Measurements from ENCODE around the gene CMPK1.
A peak's percentile ranks its signal among the peaks of the same experiment; 100 is the strongest.
"Not testable (repeated sequence)": the region's sequence is repeated elsewhere in the genome, so short reads cannot be mapped to it uniquely, and the experiment has no call there.

The CMPK1 gene

GRCh38 chr1:47334765-47335435 is 1.3 kb downstream of the CMPK1 start:
- peaks cover 49% of the 10 kb centered on the region for H3K79me2 ChIP-seq (ENCODE audit: low read length)
- no peaks in the 10 kb centered on the region for H3K27me3 ChIP-seq (ENCODE audit: low read depth, low read length)
- peak overlapping the region; percentile 86 for H3K4me3 ChIP-seq (ENCODE audit: low read length)
- H3K27ac ChIP-seq (ENCODE audit: low read length) = peak overlapping the region; percentile 72
- H3K4me1 ChIP-seq (ENCODE audit: low read length) = peaks cover 6% of the 10 kb centered on the region; the same call in 1 of the 2 replicates
- H3K9me3 ChIP-seq (ENCODE audit: insufficient read depth, low read length) = no peaks in the 10 kb centered on the region
- H3K4me2 ChIP-seq (ENCODE audit: low read length) = peak overlapping the region; percentile 92
- H3K36me3 ChIP-seq (replicated peaks; ENCODE audit: low read depth, low read length) = no peaks in the 10 kb centered on the region
- no peaks in the 10 kb centered on the region for H4K20me1 ChIP-seq (ENCODE audit: insufficient read depth, low read length)
- peak overlapping the region; percentile 93 for H3K9ac ChIP-seq (ENCODE audit: low read length)
- TF ChIP-seq, protein P1, sequence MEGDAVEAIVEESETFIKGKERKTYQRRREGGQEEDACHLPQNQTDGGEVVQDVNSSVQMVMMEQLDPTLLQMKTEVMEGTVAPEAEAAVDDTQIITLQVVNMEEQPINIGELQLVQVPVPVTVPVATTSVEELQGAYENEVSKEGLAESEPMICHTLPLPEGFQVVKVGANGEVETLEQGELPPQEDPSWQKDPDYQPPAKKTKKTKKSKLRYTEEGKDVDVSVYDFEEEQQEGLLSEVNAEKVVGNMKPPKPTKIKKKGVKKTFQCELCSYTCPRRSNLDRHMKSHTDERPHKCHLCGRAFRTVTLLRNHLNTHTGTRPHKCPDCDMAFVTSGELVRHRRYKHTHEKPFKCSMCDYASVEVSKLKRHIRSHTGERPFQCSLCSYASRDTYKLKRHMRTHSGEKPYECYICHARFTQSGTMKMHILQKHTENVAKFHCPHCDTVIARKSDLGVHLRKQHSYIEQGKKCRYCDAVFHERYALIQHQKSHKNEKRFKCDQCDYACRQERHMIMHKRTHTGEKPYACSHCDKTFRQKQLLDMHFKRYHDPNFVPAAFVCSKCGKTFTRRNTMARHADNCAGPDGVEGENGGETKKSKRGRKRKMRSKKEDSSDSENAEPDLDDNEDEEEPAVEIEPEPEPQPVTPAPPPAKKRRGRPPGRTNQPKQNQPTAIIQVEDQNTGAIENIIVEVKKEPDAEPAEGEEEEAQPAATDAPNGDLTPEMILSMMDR (IDR thresholded peaks at IDR 0.05; ENCODE audit: low read depth, low read length) = no peak
- TF ChIP-seq EZH2phosphoT487 (IDR thresholded peaks at IDR 0.05; ENCODE audit: low read depth) = no peak
- H2AFZ ChIP-seq (ENCODE audit: low read depth, low read length) = 0 out of 2 replicates have a peak overlapping the region, but pooled peaks have one; percentile 38

- Histone ChIP-seq H4K20me1 (ENCODE audit: insufficient read depth, low read length) (no peaks in the 10 kb centered on the region), H3K4me2 (ENCODE audit: low read length) (no peak overlapping the region), H3K27me3 (ENCODE audit: low read depth, low read length) (no peaks in the 10 kb centered on the region), H3K36me3 (replicated peaks; ENCODE audit: low read depth, low read length) (no peaks in the 10 kb centered on the region), H3K79me2 (ENCODE audit: low read length) (peaks cover 53% of the 10 kb centered on the region), H3K9me3 (ENCODE audit: insufficient read depth, low read length) (no peaks in the 10 kb centered on the region), H3K4me3 (ENCODE audit: low read length) (no peak overlapping the region), H3K27ac (ENCODE audit: low read length) (no peak overlapping the region), H3K4me1 (ENCODE audit: low read length) (peaks cover 6% of the 10 kb centered on the region; the same call in 1 of the 2 replicates), H2AFZ (ENCODE audit: low read depth, low read length) (no peak overlapping the region), H3K9ac (ENCODE audit: low read length) (no peak overlapping the region)
- no peak for TF ChIP-seq EZH2phosphoT487 (IDR thresholded peaks at IDR 0.05; ENCODE audit: low read depth)
- TF ChIP-seq, protein P1 (IDR thresholded peaks at IDR 0.05; ENCODE audit: low read depth, low read length) = no peak
Measured at GRCh38 chr1:47337350-47337749, 3.8 kb downstream of the CMPK1 start.

DNA sequence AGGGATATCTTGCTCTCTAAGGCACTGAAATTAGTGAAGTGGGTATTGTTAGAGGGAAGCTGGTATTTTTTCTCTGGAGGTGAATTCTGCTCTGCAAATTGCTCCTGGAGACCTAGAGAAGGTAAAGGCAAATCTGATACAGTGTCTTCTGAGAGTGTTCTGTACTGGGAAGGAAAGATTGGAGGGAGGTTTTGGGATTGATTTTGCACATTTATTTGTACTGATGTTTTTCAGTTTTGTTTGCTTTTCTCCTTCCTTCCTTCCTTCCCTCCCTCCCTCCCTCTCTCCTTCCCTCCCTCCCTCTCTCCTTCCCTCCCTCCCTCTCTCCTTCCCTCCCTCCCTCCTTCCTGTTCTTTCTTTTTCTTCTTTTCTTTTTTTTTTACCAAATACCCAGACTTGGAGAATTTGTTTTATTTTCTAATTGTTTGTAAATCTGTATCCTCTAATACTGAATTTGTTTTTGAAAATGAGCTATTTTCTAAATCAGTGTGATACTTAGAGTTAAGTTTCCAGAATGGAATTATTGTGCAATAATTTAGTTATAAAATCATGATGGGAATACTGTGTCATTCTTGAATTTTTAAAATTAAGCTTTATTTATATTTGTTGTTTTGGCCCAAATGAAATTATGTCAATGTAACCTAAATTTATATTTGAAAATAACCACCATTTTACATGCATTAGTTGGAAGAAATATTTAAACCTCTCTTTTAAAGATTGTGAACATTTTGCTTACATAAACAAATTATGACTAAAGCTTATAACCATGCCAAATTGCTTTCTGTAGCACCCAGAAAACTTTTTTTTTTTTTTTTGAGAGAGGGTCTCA is 4.9 kb downstream of the CMPK1 start:
- no peak for TF ChIP-seq EZH2phosphoT487 (IDR thresholded peaks at IDR 0.05; ENCODE audit: low read depth)
- TF ChIP-seq, protein P1 (IDR thresholded peaks at IDR 0.05; ENCODE audit: low read depth, low read length) = no peak

DNA sequence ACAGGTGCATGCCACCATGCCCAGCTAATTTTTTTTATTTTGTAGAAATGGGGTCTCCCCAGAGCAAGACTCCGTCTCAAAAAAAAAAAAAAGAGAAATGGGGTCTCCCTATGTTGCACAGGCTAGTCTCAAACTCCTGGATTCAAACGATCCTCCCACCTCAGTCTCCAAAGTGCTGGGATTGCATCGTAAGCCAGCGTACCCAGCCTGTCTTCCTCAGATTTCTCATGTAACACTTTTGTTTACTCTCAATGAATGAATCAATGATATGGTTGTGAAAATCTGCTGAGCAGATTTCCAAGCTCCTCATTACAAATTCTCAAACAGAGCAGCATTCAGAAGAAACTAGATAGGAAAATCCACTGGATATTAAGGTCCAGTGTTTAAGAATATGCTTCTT is 6.6 kb downstream of the CMPK1 start:
- Histone ChIP-seq H4K20me1 (ENCODE audit: insufficient read depth, low read length) (no peaks in the 10 kb centered on the region), H3K36me3 (replicated peaks; ENCODE audit: low read depth, low read length) (no peaks in the 10 kb centered on the region), H2AFZ (ENCODE audit: low read depth, low read length) (no peak overlapping the region), H3K4me3 (ENCODE audit: low read length) (no peak overlapping the region), H3K27me3 (ENCODE audit: low read depth, low read length) (no peaks in the 10 kb centered on the region), H3K79me2 (ENCODE audit: low read length) (peaks cover 46% of the 10 kb centered on the region), H3K27ac (ENCODE audit: low read length) (no peak overlapping the region), H3K9ac (ENCODE audit: low read length) (no peak overlapping the region), H3K4me2 (ENCODE audit: low read length) (no peak overlapping the region), H3K4me1 (ENCODE audit: low read length) (peaks cover under 1% of the 10 kb centered on the region; the same call in 1 of the 2 replicates), H3K9me3 (ENCODE audit: insufficient read depth, low read length) (no peaks in the 10 kb centered on the region)
- TF ChIP-seq EZH2phosphoT487 (IDR thresholded peaks at IDR 0.05; ENCODE audit: low read depth) = no peak
- TF ChIP-seq, protein P1 (IDR thresholded peaks at IDR 0.05; ENCODE audit: low read depth, low read length) = no peak

More for the DNA sequence above, 4.9 kb downstream of the CMPK1 start:
- H3K4me3 ChIP-seq (ENCODE audit: low read length) = no peak overlapping the region
- no peak overlapping the region for H3K27ac ChIP-seq (ENCODE audit: low read length)
- H3K4me1 ChIP-seq (ENCODE audit: low read length) = peaks cover 2% of the 10 kb centered on the region; the same call in 1 of the 2 replicates
- H2AFZ ChIP-seq (ENCODE audit: low read depth, low read length) = no peak overlapping the region
- H3K27me3 ChIP-seq (ENCODE audit: low read depth, low read length) = no peaks in the 10 kb centered on the region
- H3K4me2 ChIP-seq (ENCODE audit: low read length) = no peak overlapping the region
- H4K20me1 ChIP-seq (ENCODE audit: insufficient read depth, low read length) = no peaks in the 10 kb centered on the region
- H3K9ac ChIP-seq (ENCODE audit: low read length) = no peak overlapping the region
- peaks cover 53% of the 10 kb centered on the region for H3K79me2 ChIP-seq (ENCODE audit: low read length)
- H3K9me3 ChIP-seq (ENCODE audit: insufficient read depth, low read length) = no peaks in the 10 kb centered on the region
- no peaks in the 10 kb centered on the region for H3K36me3 ChIP-seq (replicated peaks; ENCODE audit: low read depth, low read length)

DNA sequence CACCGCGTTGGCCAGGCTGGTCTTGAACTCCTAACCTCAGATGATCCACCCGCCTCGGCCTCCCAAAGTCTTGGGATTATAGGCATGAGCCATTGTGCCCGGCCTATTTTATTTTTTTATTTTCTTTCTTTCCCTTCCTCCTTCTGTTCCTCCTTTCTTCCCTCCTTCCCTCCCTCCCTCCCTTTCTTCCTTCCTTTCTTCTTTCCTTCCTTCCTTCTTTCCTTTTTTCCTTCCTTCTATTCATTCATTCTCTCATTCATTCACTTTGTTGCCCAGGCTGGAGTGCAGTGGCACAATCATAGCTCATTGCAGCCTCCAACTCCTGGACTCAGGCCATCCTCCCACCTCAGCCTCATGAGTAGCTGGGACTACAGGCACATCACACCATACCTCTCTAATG is 13.4 kb downstream of the CMPK1 start:
- not testable (repeated sequence) for H3K9me3 ChIP-seq (ENCODE audit: insufficient read depth, low read length); H3K36me3 ChIP-seq (replicated peaks; ENCODE audit: low read depth, low read length); H3K27ac ChIP-seq (ENCODE audit: low read length); H3K4me3 ChIP-seq (ENCODE audit: low read length); H4K20me1 ChIP-seq (ENCODE audit: insufficient read depth, low read length); H3K4me2 ChIP-seq (ENCODE audit: low read length); H3K27me3 ChIP-seq (ENCODE audit: low read depth, low read length); H2AFZ ChIP-seq (ENCODE audit: low read depth, low read length); H3K4me1 ChIP-seq (ENCODE audit: low read length); H3K9ac ChIP-seq (ENCODE audit: low read length)
- peaks cover 25% of the 10 kb centered on the region for H3K79me2 ChIP-seq (ENCODE audit: low read length)

Measured in OCI-LY3 (cell line).